Measurements from ENCODE around the gene BICRA. TPM values are rescaled to one million over a fixed set of nuclear protein-coding genes. Genes with fewer than 3 reads are reported as not detected.

The BICRA gene
- total RNA-seq, 1 experiment from 2014 or later, result 2.6 TPM

DNA sequence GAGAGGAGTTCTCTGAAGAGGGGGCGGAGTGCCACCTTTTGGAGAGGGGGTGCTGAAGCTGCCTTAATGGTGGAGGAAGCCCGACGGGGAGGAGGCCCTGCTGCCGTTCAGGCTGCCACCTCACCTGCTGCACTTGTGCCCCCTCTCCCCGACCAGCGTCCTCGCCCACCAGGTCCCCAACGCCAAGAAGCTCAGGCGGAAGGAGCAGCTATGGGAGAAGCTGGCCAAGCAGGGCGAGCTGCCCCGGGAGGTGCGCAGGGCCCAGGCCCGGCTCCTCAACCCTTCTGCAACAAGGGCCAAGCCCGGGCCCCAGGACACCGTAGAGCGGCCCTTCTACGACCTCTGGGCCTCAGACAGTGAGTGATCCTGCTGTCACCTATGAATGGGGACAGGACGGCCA lies 141.8 kb downstream of the BICRA start:
- no peak for DNase-seq (ENCODE audit: low spot score)

DNA sequence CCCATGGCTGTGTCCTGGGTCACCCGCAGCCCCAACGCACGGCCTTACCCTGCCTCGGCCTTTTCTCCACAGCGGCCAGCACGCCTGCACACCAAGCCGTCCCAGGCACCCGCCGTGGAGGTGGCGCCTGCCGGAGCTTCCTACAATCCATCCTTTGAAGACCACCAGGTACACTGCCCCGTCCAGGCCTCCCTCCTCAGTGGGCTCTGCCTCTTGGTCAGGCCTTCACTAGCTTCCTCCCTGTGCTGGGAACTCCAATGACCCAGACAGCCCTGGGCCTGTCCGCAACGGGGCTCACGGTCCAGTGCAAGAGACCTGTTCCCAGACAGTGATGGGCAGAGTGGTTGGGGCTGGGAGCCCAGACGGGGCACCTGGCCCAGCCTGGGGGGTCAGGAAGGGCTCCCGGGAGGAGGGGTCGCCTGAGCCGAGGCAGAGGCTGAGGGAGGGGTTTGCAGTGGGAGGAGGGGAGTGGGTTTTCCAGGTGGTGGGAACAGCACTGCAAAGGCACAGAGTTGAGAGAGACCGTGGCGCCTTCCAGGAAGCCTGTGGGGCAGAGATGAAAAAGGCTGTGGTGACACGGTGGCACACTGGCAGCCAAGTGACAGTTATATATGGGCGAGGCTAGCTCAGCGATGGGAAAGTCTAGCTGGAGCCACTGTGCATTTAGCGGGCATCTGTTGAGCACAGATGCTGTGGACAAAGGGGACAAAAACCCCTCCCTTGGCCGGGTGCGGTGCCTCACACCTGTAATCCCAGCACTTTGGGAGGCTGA lies 143.7 kb downstream of the BICRA start:
- DNase-seq (ENCODE audit: low spot score), result no peak

Other genes with a start within 250 kb of the BICRA start
- 45.8 and 52.2 TPM in 2 replicates for gene MEIS3, start 189.6 kb upstream of the BICRA start, total RNA-seq (2014; rRNA removed; shearing (Covaris generic))
- gene SLC8A2, start 137.2 kb upstream of the BICRA start, total RNA-seq (2014; rRNA removed; shearing (Covaris generic)), result 0.19 TPM in 1 of 2 replicates, not detected in the other
- gene KPTN, start 124.9 kb upstream of the BICRA start, total RNA-seq (2014; rRNA removed; shearing (Covaris generic)), result 9.2 and 10.6 TPM in 2 replicates
- gene NAPA, start 94.1 kb upstream of the BICRA start, total RNA-seq (2014; rRNA removed; shearing (Covaris generic)), result 125 and 135 TPM in 2 replicates
- not detected in 2 replicates for gene ZNF541, start 36.0 kb upstream of the BICRA start, total RNA-seq (2014; rRNA removed; shearing (Covaris generic))
- gene EHD2, start 104.3 kb downstream of the BICRA start, total RNA-seq (2014; rRNA removed; shearing (Covaris generic)), result 16.9 and 19.9 TPM in 2 replicates
- 52.2 and 67.8 TPM in 2 replicates for gene NOP53, start 136.4 kb downstream of the BICRA start, total RNA-seq (2014; rRNA removed; shearing (Covaris generic))
- gene SELENOW, start 169.6 kb downstream of the BICRA start, total RNA-seq (2014; rRNA removed; shearing (Covaris generic)), result 373 and 500 TPM in 2 replicates
- gene TPRX1, start 195.4 kb downstream of the BICRA start, total RNA-seq (2014; rRNA removed; shearing (Covaris generic)), result not detected in 2 replicates
- not detected in 2 replicates for gene CRX, start 212.8 kb downstream of the BICRA start, total RNA-seq (2014; rRNA removed; shearing (Covaris generic))